Fibroblast of lung (primary cell): ENCODE results near the gene NIT1. TPM values are rescaled to one million over a fixed set of nuclear protein-coding genes. Genes with fewer than 3 reads are reported as not detected.

Source experiments
- DNase-seq, 2 donors: peaks; one replicate each; pipeline versions ENCODE4 v3.0.0 to v3.0.0-alpha.2; 2010; ENCODE audit warnings: low read depth in 2 of 2
- H2AFZ ChIP-seq: 2 replicates; pipeline ENCODE4 v1.5.1; 2012; ENCODE audit warnings: low read length, control low read depth, inconsistent platforms
- H3K27ac ChIP-seq: 2 replicates; pipeline ENCODE4 v1.5.1; 2011; ENCODE audit warnings: low read length, control low read depth; ENCODE audit not compliant: insufficient read depth
- H3K27me3 ChIP-seq: 2 replicates; pipeline ENCODE4 v1.5.1; 2011; ENCODE audit warnings: mild to moderate bottlenecking, low read length; ENCODE audit not compliant: control insufficient read depth, insufficient read depth
- H3K36me3 ChIP-seq: 2 replicates; pipeline ENCODE4 v1.5.1; 2011; ENCODE audit warnings: low read length; ENCODE audit not compliant: control insufficient read depth, insufficient read depth
- H3K4me1 ChIP-seq: 2 replicates; pipeline ENCODE4 v1.5.1; 2011; ENCODE audit warnings: low read length; ENCODE audit not compliant: control insufficient read depth, insufficient read depth; ENCODE audit errors: extremely low read depth
- H3K4me2 ChIP-seq: 2 replicates; pipeline ENCODE4 v1.5.1; 2011; ENCODE audit warnings: low read length, control low read depth; ENCODE audit not compliant: insufficient read depth; ENCODE audit errors: extremely low read depth
- H3K4me3 ChIP-seq, 4 experiments: fragments of 200-600 bp in 1 of 4; sonication (generic) in 1 of 4; replicated peaks in 1 of 4; 2 replicates each; pipeline ENCODE4 v1.5.1; 2011 to 2016; ENCODE audit warnings: low read length in 4 of 4, low read depth in 3 of 4, mild to moderate bottlenecking in 3 of 4, control low read depth in 2 of 4, inconsistent platforms in 1 of 4, mixed read lengths in 1 of 4; ENCODE audit not compliant: insufficient read depth in 1 of 4; ENCODE audit errors: control extremely low read depth in 1 of 4
- H3K79me2 ChIP-seq: 2 replicates; pipeline ENCODE4 v1.5.1; 2012; ENCODE audit warnings: mild to moderate bottlenecking, low read length, inconsistent platforms; ENCODE audit not compliant: control insufficient read depth, insufficient read depth
- H3K9ac ChIP-seq: 2 replicates; pipeline ENCODE4 v1.5.1; 2011; ENCODE audit warnings: mild to moderate bottlenecking, low read length, control low read depth; ENCODE audit not compliant: insufficient read depth
- H3K9me3 ChIP-seq: 2 replicates; pipeline ENCODE4 v1.5.1; 2012; ENCODE audit warnings: low read depth, low read length; ENCODE audit not compliant: control insufficient read depth, insufficient read depth
- H4K20me1 ChIP-seq: 2 replicates; pipeline ENCODE4 v1.5.1; 2011; ENCODE audit warnings: low read length; ENCODE audit not compliant: control insufficient read depth, insufficient read depth; ENCODE audit errors: extremely low read depth
- EZH2 ChIP-seq: IDR thresholded peaks from 2 replicates; pipeline ENCODE4 v1.5.1; 2012; ENCODE audit warnings: low read length, control low read depth, mild to moderate bottlenecking; ENCODE audit errors: missing control alignments
- polyA plus RNA-seq, 2 donors: library from polyadenylated mRNA; depleted of rRNA in 1 of 2; stranded (reverse) in 1 of 2; unstranded in 1 of 2; fragments of >200 nt; gene quantifications; 2 replicates each; pipeline ENCODE4 v1.2.1, GENCODE V29; 2011 to 2012; ENCODE audit warnings: missing spikeins in 1 of 2
- total RNA-seq: library from RNA; depleted of rRNA; stranded (reverse); fragments of >200 nt; gene quantifications from 2 replicates; pipeline ENCODE4 v1.2.1, GENCODE V29; 2014
- TF ChIP-seq, protein P1 (sequence below), 2 donors: IDR thresholded peaks in 1 of 2; conservative IDR thresholded peaks in 1 of 2; 1 replicate in 1 of 2; 2 replicates in 1 of 2; pipeline ENCODE4 v1.5.1; 2011 to 2012; ENCODE audit warnings: low read length in 2 of 2, control low read depth in 1 of 2, inconsistent platforms in 1 of 2, low read depth in 1 of 2, mild to moderate bottlenecking in 1 of 2

NIT1 gene
- total and polyA plus RNA-seq, 2 donors (not counting 1 experiment from before 2014, with no cell fraction given) = 30.6 to 42.6 TPM

- Histone ChIP-seq H3K4me2 (no peak overlapping the region), H3K4me1 (no peaks in the 10 kb centered on the region), H2AFZ (no peak overlapping the region), H4K20me1 (no peaks in the 10 kb centered on the region), H3K36me3 (no peaks in the 10 kb centered on the region), H3K27ac (no peak overlapping the region), H3K79me2 (no peaks in the 10 kb centered on the region), H3K4me3 (no peak overlapping the region), H3K9ac (no peak overlapping the region), H3K27me3 (no peaks in the 10 kb centered on the region), H3K9me3 (no peaks in the 10 kb centered on the region)
- no peak for DNase-seq
- TF ChIP-seq, protein P1, sequence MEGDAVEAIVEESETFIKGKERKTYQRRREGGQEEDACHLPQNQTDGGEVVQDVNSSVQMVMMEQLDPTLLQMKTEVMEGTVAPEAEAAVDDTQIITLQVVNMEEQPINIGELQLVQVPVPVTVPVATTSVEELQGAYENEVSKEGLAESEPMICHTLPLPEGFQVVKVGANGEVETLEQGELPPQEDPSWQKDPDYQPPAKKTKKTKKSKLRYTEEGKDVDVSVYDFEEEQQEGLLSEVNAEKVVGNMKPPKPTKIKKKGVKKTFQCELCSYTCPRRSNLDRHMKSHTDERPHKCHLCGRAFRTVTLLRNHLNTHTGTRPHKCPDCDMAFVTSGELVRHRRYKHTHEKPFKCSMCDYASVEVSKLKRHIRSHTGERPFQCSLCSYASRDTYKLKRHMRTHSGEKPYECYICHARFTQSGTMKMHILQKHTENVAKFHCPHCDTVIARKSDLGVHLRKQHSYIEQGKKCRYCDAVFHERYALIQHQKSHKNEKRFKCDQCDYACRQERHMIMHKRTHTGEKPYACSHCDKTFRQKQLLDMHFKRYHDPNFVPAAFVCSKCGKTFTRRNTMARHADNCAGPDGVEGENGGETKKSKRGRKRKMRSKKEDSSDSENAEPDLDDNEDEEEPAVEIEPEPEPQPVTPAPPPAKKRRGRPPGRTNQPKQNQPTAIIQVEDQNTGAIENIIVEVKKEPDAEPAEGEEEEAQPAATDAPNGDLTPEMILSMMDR (conservative IDR thresholded peaks at IDR 0.05 in 1 of 2, IDR thresholded peaks at IDR 0.05 in 1 of 2; ENCODE audit: low read depth in 1 of 2, low read length in 2 of 2) = no peak
- no peak for TF ChIP-seq EZH2
Observed at GRCh38 chr1:161073474-161074121, 44.3 kb upstream of the NIT1 start.

- Histone ChIP-seq H2AFZ (no peak overlapping the region), H3K9me3 (no peaks in the 10 kb centered on the region), H4K20me1 (no peaks in the 10 kb centered on the region), H3K27me3 (no peaks in the 10 kb centered on the region), H3K4me1 (no peaks in the 10 kb centered on the region), H3K4me3 (no peak overlapping the region), H3K27ac (no peak overlapping the region), H3K9ac (no peak overlapping the region), H3K4me2 (no peak overlapping the region), H3K36me3 (no peaks in the 10 kb centered on the region), H3K79me2 (no peaks in the 10 kb centered on the region)
- DNase-seq = no peak
- no peak for TF ChIP-seq EZH2
- TF ChIP-seq, protein P1 (conservative IDR thresholded peaks at IDR 0.05 in 1 of 2, IDR thresholded peaks at IDR 0.05 in 1 of 2; ENCODE audit: low read depth in 1 of 2, low read length in 2 of 2) = no peak
Observed at GRCh38 chr1:161074676-161075368, 43.1 kb upstream of the NIT1 start.

DNA sequence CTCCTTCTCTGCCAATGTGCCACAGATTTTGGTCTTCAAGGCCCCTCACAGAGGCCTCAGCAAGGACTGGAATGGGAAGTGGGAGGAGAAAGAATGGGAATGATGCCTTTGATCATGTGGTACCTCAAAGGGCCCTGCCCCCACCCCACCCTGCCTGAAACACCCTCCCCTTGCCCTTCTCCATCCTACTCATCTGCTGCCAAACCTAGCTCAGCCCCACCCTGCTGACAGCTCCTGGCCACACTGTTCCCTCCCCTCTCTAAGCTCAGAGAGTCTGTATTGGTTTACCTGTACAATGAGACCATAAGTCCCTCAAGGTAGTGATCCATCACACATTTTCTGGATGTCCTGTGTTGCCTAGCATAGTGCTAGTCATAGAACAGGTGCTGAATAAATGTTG is 41.5 kb upstream of the NIT1 start:
- Histone ChIP-seq H2AFZ (no peak overlapping the region), H3K4me3 (no peak overlapping the region), H3K4me1 (no peaks in the 10 kb centered on the region), H3K27ac (no peak overlapping the region), H3K27me3 (no peaks in the 10 kb centered on the region), H3K9me3 (no peaks in the 10 kb centered on the region), H3K79me2 (no peaks in the 10 kb centered on the region), H3K9ac (no peak overlapping the region), H4K20me1 (no peaks in the 10 kb centered on the region), H3K36me3 (no peaks in the 10 kb centered on the region), H3K4me2 (no peak overlapping the region)
- TF ChIP-seq, protein P1 (conservative IDR thresholded peaks at IDR 0.05 in 1 of 2, IDR thresholded peaks at IDR 0.05 in 1 of 2; ENCODE audit: low read depth in 1 of 2, low read length in 2 of 2) = no peak
- TF ChIP-seq EZH2 = no peak
- no peak for DNase-seq
